Measurements from ENCODE around the gene OTUD1.

Gene OTUD1

DNA sequence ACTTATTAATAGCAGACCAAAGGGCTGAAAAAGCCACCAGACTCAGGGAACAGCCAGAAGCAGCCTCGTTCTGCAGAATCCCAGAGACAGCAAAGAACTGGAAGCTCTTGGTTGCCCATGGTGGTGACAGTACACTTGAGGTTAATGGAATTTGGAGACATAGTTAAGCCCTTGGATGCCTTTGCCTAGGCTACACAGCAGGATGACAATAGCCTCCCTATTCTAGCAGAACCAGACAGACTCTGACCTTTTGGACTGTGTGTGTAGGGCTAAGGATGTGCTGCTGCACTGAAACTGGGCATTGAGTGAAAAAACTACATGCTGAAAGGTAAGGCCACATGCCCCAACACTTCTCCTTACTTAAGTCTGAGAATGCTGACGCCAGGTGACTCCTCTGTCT, 22.7 kb downstream of the OTUD1 start:
- no CpG with 5 or more reads among the region's 2 CpGs for WGBS, 2 donors (ENCODE audit: extremely low coverage in 2 of 2, insufficient read length in 2 of 2, insufficient replicate concordance in 1 of 2)
- H3K9ac ChIP-seq (ENCODE audit: low read depth, low read length, poor library complexity) = no peak overlapping the region
- no peak overlapping the region for H3K27ac ChIP-seq (replicated peaks; ENCODE audit: low read length)

DNA sequence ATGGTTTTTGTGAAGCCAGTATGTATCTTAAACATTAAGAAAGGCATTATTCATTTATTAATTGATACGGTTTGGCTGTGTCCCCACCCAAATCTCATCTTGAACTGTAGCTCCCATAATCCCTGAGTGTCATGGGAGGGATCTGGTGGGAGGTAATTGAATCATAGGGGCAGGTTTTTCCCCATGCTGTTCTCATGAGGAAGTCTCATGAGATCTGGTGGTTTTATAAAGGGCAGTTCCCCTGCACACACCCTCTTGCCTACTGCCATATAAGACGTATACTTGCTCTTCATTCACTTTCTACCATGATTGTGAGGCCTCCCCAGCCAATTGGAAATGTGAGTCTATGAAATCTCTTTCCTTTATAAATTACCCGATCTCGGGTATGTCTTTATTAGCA, 28.1 kb downstream of the OTUD1 start:
- no peak overlapping the region for H3K18ac ChIP-seq (ENCODE audit: low read length)
- no peak overlapping the region for H3K14ac ChIP-seq (ENCODE audit: low read length)
- no peaks in the 10 kb centered on the region for H3K36me3 ChIP-seq (replicated peaks in 1 of 2; ENCODE audit: control insufficient read depth in 2 of 2, insufficient read depth in 2 of 2, low read length in 2 of 2)
- H3K79me1 ChIP-seq (ENCODE audit: low read depth, low read length) = no peaks in the 10 kb centered on the region
- no peak overlapping the region for H2BK12ac ChIP-seq (ENCODE audit: low read length)
- no peak overlapping the region for H3K23ac ChIP-seq (ENCODE audit: low read depth, low read length, poor library complexity)
- WGBS, 2 donors (ENCODE audit: extremely low coverage in 2 of 2, insufficient read length in 2 of 2, insufficient replicate concordance in 1 of 2) = no CpG with 5 or more reads among the region's 4 CpGs
- no peak overlapping the region for H2BK15ac ChIP-seq (ENCODE audit: low read length)
- no peak for DNase-seq (ENCODE audit: low spot score)
- H3K4me2 ChIP-seq (ENCODE audit: insufficient read depth, low read length, poor library complexity, severe bottlenecking) = no peak overlapping the region
- no peak overlapping the region for H3K4ac ChIP-seq (ENCODE audit: low read length)
- H2BK120ac ChIP-seq (ENCODE audit: low read depth, low read length) = no peak overlapping the region
- H3K27me3 ChIP-seq (ENCODE audit: control insufficient read depth in 3 of 3, insufficient read depth in 3 of 3, low read depth in 1 of 3, low read length in 3 of 3) = peaks cover 0 to 3% (median 0%) of the 10 kb centered on the region in 3 experiments
- H3K27ac ChIP-seq (replicated peaks; ENCODE audit: low read length) = no peak overlapping the region
- no peak overlapping the region for H4K8ac ChIP-seq (ENCODE audit: low read depth, low read length)
- no peak overlapping the region for H3K9ac ChIP-seq (ENCODE audit: low read depth, low read length, poor library complexity)
- H3K4me3 ChIP-seq (ENCODE audit: low read length in 2 of 2) = no peak overlapping the region
- no peaks in the 10 kb centered on the region for H3K9me3 ChIP-seq (replicated peaks in 1 of 2; ENCODE audit: control insufficient read depth in 2 of 2, insufficient read depth in 1 of 2, low read depth in 1 of 2, low read length in 2 of 2)
- H3K4me1 ChIP-seq (ENCODE audit: control insufficient read depth in 2 of 2, insufficient read depth in 1 of 2, low read depth in 1 of 2, low read length in 2 of 2) = no peaks in the 10 kb centered on the region
- H2AFZ ChIP-seq (ENCODE audit: low read length) = no peak overlapping the region
- no peak overlapping the region for H2AK5ac ChIP-seq (ENCODE audit: low read depth, low read length)
- H4K91ac ChIP-seq (ENCODE audit: low read depth, low read length, poor library complexity) = no peak overlapping the region
- H2BK5ac ChIP-seq (ENCODE audit: low read length) = no peak overlapping the region

More for the DNA sequence above, 22.7 kb downstream of the OTUD1 start:
- Histone ChIP-seq H3K27me3 (ENCODE audit: control insufficient read depth in 3 of 3, insufficient read depth in 3 of 3, low read depth in 1 of 3, low read length in 3 of 3) (peaks cover 0 to 7% (median 0%) of the 10 kb centered on the region in 3 experiments), H2BK120ac (ENCODE audit: low read depth, low read length) (no peak overlapping the region), H3K18ac (ENCODE audit: low read length) (no peak overlapping the region), H2BK15ac (ENCODE audit: low read length) (no peak overlapping the region), H4K8ac (ENCODE audit: low read depth, low read length) (no peak overlapping the region), H4K91ac (ENCODE audit: low read depth, low read length, poor library complexity) (no peak overlapping the region), H2BK5ac (ENCODE audit: low read length) (no peak overlapping the region), H3K9me3 (replicated peaks in 1 of 2; ENCODE audit: control insufficient read depth in 2 of 2, insufficient read depth in 1 of 2, low read depth in 1 of 2, low read length in 2 of 2) (no peaks in the 10 kb centered on the region), H3K4ac (ENCODE audit: low read length) (no peak overlapping the region), H3K4me2 (ENCODE audit: insufficient read depth, low read length, poor library complexity, severe bottlenecking) (no peak overlapping the region), H3K79me1 (ENCODE audit: low read depth, low read length) (no peaks in the 10 kb centered on the region), H3K14ac (ENCODE audit: low read length) (no peak overlapping the region), H3K4me3 (ENCODE audit: low read length in 2 of 2) (no peak overlapping the region), H3K4me1 (ENCODE audit: control insufficient read depth in 2 of 2, insufficient read depth in 1 of 2, low read depth in 1 of 2, low read length in 2 of 2) (peaks cover 2 to 3% of the 10 kb centered on the region in 2 donors), H3K36me3 (replicated peaks in 1 of 2; ENCODE audit: control insufficient read depth in 2 of 2, insufficient read depth in 2 of 2, low read length in 2 of 2) (no peaks in the 10 kb centered on the region), H3K23ac (ENCODE audit: low read depth, low read length, poor library complexity) (no peak overlapping the region), H2AK5ac (ENCODE audit: low read depth, low read length) (no peak overlapping the region), H2AFZ (ENCODE audit: low read length) (no peak overlapping the region), H2BK12ac (ENCODE audit: low read length) (no peak overlapping the region)
- DNase-seq (ENCODE audit: low spot score) = no peak

GRCh38 chr10:23467548-23467947, 28.7 kb downstream of the OTUD1 start:
- H2AFZ ChIP-seq (ENCODE audit: low read length) = no peak overlapping the region
- no peak overlapping the region for H3K4ac ChIP-seq (ENCODE audit: low read length)
- H3K9me3 ChIP-seq (replicated peaks in 1 of 2; ENCODE audit: control insufficient read depth in 2 of 2, insufficient read depth in 1 of 2, low read depth in 1 of 2, low read length in 2 of 2) = no peaks in the 10 kb centered on the region
- no peak overlapping the region for H3K14ac ChIP-seq (ENCODE audit: low read length)
- H3K79me1 ChIP-seq (ENCODE audit: low read depth, low read length) = no peaks in the 10 kb centered on the region
- H2BK12ac ChIP-seq (ENCODE audit: low read length) = no peak overlapping the region
- H3K4me3 ChIP-seq (ENCODE audit: low read length in 2 of 2) = no peak overlapping the region
- H3K18ac ChIP-seq (ENCODE audit: low read length) = no peak overlapping the region
- no peak overlapping the region for H4K8ac ChIP-seq (ENCODE audit: low read depth, low read length)
- no peaks in the 10 kb centered on the region for H3K4me1 ChIP-seq (ENCODE audit: control insufficient read depth in 2 of 2, insufficient read depth in 1 of 2, low read depth in 1 of 2, low read length in 2 of 2)
- H2AK5ac ChIP-seq (ENCODE audit: low read depth, low read length) = no peak overlapping the region
- H2BK5ac ChIP-seq (ENCODE audit: low read length) = no peak overlapping the region
- no CpG with 5 or more reads among the region's 3 CpGs for WGBS, 2 donors (ENCODE audit: extremely low coverage in 2 of 2, insufficient read length in 2 of 2, insufficient replicate concordance in 1 of 2)
- no peak overlapping the region for H2BK15ac ChIP-seq (ENCODE audit: low read length)
- H3K27ac ChIP-seq (replicated peaks; ENCODE audit: low read length) = no peak overlapping the region
- no peak for DNase-seq (ENCODE audit: low spot score)
- H2BK120ac ChIP-seq (ENCODE audit: low read depth, low read length) = no peak overlapping the region
- H3K23ac ChIP-seq (ENCODE audit: low read depth, low read length, poor library complexity) = no peak overlapping the region
- H3K36me3 ChIP-seq (replicated peaks in 1 of 2; ENCODE audit: control insufficient read depth in 2 of 2, insufficient read depth in 2 of 2, low read length in 2 of 2) = no peaks in the 10 kb centered on the region
- H3K4me2 ChIP-seq (ENCODE audit: insufficient read depth, low read length, poor library complexity, severe bottlenecking) = no peak overlapping the region
- H3K27me3 ChIP-seq (ENCODE audit: control insufficient read depth in 3 of 3, insufficient read depth in 3 of 3, low read depth in 1 of 3, low read length in 3 of 3) = peaks cover 0 to 3% (median 0%) of the 10 kb centered on the region in 3 experiments
- no peak overlapping the region for H3K9ac ChIP-seq (ENCODE audit: low read depth, low read length, poor library complexity)
- H4K91ac ChIP-seq (ENCODE audit: low read depth, low read length, poor library complexity) = no peak overlapping the region

DNA sequence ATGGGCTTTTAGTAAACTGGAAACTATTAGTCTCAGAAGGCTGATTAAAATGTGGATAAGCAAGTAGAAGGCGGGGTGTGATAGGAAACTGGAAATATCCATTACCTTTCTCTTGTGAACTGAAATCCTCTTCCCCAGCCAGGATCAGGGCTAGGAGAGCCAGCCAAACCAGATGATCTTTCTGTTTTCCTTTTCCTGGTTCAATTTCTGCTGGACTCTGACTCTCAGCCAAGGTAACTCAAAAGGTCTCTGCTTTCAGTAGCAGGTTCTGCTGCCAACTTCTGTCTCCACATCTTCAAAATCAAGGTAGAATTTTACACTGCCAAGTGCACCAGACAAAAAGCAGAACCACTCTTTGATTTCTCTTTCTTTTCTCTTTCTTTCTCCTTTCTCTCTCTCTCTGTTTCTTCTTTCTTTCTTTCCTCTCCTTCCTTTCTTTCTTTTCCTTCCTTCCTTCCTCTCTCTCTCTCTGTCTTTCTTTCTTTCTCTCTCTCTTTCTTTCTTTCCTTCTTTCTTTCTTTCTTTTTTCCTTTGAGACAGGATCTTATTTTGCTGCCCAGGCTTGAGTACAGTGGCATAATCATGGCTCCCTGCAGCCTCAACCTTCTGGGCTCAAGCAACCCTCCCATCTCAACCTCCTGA, 30.8 kb downstream of the OTUD1 start:
- no peak overlapping the region for H4K91ac ChIP-seq (ENCODE audit: low read depth, low read length, poor library complexity)
- H3K18ac ChIP-seq (ENCODE audit: low read length) = no peak overlapping the region
- no peak overlapping the region for H3K4me2 ChIP-seq (ENCODE audit: insufficient read depth, low read length, poor library complexity, severe bottlenecking)
- H3K27me3 ChIP-seq (ENCODE audit: control insufficient read depth in 3 of 3, insufficient read depth in 3 of 3, low read depth in 1 of 3, low read length in 3 of 3) = peaks cover 0 to 3% (median 0%) of the 10 kb centered on the region in 3 experiments
- H3K27ac ChIP-seq (replicated peaks; ENCODE audit: low read length) = no peak overlapping the region
- H2BK15ac ChIP-seq (ENCODE audit: low read length) = no peak overlapping the region
- H3K36me3 ChIP-seq (replicated peaks in 1 of 2; ENCODE audit: control insufficient read depth in 2 of 2, insufficient read depth in 2 of 2, low read length in 2 of 2) = no peaks in the 10 kb centered on the region
- no peak for DNase-seq (ENCODE audit: low spot score)
- no peak overlapping the region for H3K14ac ChIP-seq (ENCODE audit: low read length)
- no peak overlapping the region for H3K23ac ChIP-seq (ENCODE audit: low read depth, low read length, poor library complexity)
- no peak overlapping the region for H2BK5ac ChIP-seq (ENCODE audit: low read length)
- WGBS, 2 donors (ENCODE audit: extremely low coverage in 2 of 2, insufficient read length in 2 of 2, insufficient replicate concordance in 1 of 2) = no CpG with 5 or more reads among the region's 1 CpG
- H4K8ac ChIP-seq (ENCODE audit: low read depth, low read length) = no peak overlapping the region
- H3K79me1 ChIP-seq (ENCODE audit: low read depth, low read length) = no peaks in the 10 kb centered on the region
- H3K9me3 ChIP-seq (replicated peaks in 1 of 2; ENCODE audit: control insufficient read depth in 2 of 2, insufficient read depth in 1 of 2, low read depth in 1 of 2, low read length in 2 of 2) = no peaks in the 10 kb centered on the region
- no peak overlapping the region for H3K4me3 ChIP-seq (ENCODE audit: low read length in 2 of 2)
- no peak overlapping the region for H2BK120ac ChIP-seq (ENCODE audit: low read depth, low read length)
- H2AFZ ChIP-seq (ENCODE audit: low read length) = no peak overlapping the region
- no peak overlapping the region for H2AK5ac ChIP-seq (ENCODE audit: low read depth, low read length)
- no peak overlapping the region for H3K4ac ChIP-seq (ENCODE audit: low read length)
- H3K4me1 ChIP-seq (ENCODE audit: control insufficient read depth in 2 of 2, insufficient read depth in 1 of 2, low read depth in 1 of 2, low read length in 2 of 2) = no peaks in the 10 kb centered on the region
- H3K9ac ChIP-seq (ENCODE audit: low read depth, low read length, poor library complexity) = no peak overlapping the region
- H2BK12ac ChIP-seq (ENCODE audit: low read length) = no peak overlapping the region
